SK-N-SH (cell line): ENCODE data around the gene GNAI1. TPM values are rescaled to one million over a fixed set of nuclear protein-coding genes. Genes with fewer than 3 reads are reported as not detected.
A peak's percentile ranks its signal among the peaks of the same experiment; 100 is the strongest.

Source experiments
- CTCF ChIA-PET: fragments of 300-600, 350-600 bp; formaldehyde crosslinking; extraction: SDS; loops from one replicate; lab custom pipeline; 2021; lab: Yijun Ruan, JAX
- POLR2A ChIA-PET: fragments of 350-600 bp; sonication (Branson Sonifier 250); formaldehyde crosslinking; extraction: SDS; loops from one replicate; lab custom pipeline; 2020; ENCODE audit warnings: antibody characterized with exemption, inconsistent platforms; lab: Yijun Ruan, JAX
- DNase-seq: peaks from one replicate; pipeline ENCODE4 v3.0.0; 2012
- H2AFZ ChIP-seq: fragments of 200-600 bp; sonication (generic); 2 replicates; pipeline ENCODE4 v1.8.1; 2016; ENCODE audit warnings: antibody characterized with exemption, mild to moderate bottlenecking, low read depth
- H3F3A ChIP-seq: fragments of 200-600 bp; sonication (generic); replicated peaks from 2 replicates; pipeline ENCODE3; 2016; ENCODE audit warnings: antibody characterized with exemption, mild to moderate bottlenecking; ENCODE audit not compliant: insufficient read depth
- H3K27ac ChIP-seq, 2 experiments: fragments of 200-500 bp in 1 of 2; fragments of 200-600 bp in 1 of 2; sonication (Bioruptor generic) in 1 of 2; sonication (generic), shearing (Covaris generic) in 1 of 2; 2 replicates each; pipeline versions ENCODE4 v1.5.1 to v1.6.1; 2014 to 2016; ENCODE audit warnings: low read depth in 2 of 2, inconsistent platforms in 1 of 2, low read length in 1 of 2, mild to moderate bottlenecking in 1 of 2, mixed read lengths in 1 of 2
- H3K27me3 ChIP-seq: fragments of 200-600 bp; sonication (generic), shearing (Covaris generic); 2 replicates; pipeline ENCODE4 v1.6.1; 2016; ENCODE audit warnings: mixed run types; ENCODE audit not compliant: insufficient read depth
- H3K36me3 ChIP-seq, 2 experiments: fragments of 200-500 bp in 1 of 2; fragments of 200-600 bp in 1 of 2; sonication (Bioruptor generic) in 1 of 2; sonication (generic) in 1 of 2; replicated peaks in 1 of 2; 2 replicates each; pipeline versions ENCODE3 to v1.5.1; 2014 to 2016; ENCODE audit warnings: low read length in 1 of 2, mild to moderate bottlenecking in 1 of 2; ENCODE audit not compliant: insufficient read depth in 2 of 2, control insufficient read depth in 1 of 2
- H3K4me1 ChIP-seq, 2 experiments: fragments of 200-500 bp in 1 of 2; fragments of 200-600 bp in 1 of 2; sonication (Bioruptor generic) in 1 of 2; sonication (generic), shearing (Covaris generic) in 1 of 2; 2 replicates each; pipeline versions ENCODE4 v1.5.1 to v1.6.1; 2014 to 2016; ENCODE audit warnings: low read depth in 1 of 2, low read length in 1 of 2, mixed run types in 1 of 2; ENCODE audit not compliant: insufficient read depth in 2 of 2, control insufficient read depth in 1 of 2
- H3K4me2 ChIP-seq: fragments of 200-600 bp; sonication (generic), shearing (Covaris generic); 2 replicates; pipeline ENCODE4 v1.6.1; 2017; ENCODE audit warnings: mixed run types
- H3K4me3 ChIP-seq, 2 experiments: fragments of 200-500 bp in 1 of 2; fragments of 200-600 bp in 1 of 2; sonication (Bioruptor generic) in 1 of 2; sonication (generic), shearing (Covaris generic) in 1 of 2; 2 replicates each; pipeline versions ENCODE4 v1.5.1 to v1.8.1; 2014 to 2016; ENCODE audit warnings: low read depth in 2 of 2, inconsistent platforms in 1 of 2, low read length in 1 of 2, mild to moderate bottlenecking in 1 of 2, mixed read lengths in 1 of 2, moderate library complexity in 1 of 2
- H3K79me2 ChIP-seq: fragments of 200-600 bp; sonication (generic); 2 replicates; pipeline ENCODE4 v1.8.1; 2017; ENCODE audit warnings: mild to moderate bottlenecking; ENCODE audit not compliant: insufficient read depth
- H3K9ac ChIP-seq: fragments of 200-600 bp; sonication (generic); 2 replicates; pipeline ENCODE4 v1.6.1; 2017; ENCODE audit warnings: mixed run types
- H3K9me2 ChIP-seq: fragments of 200-600 bp; sonication (generic); 2 replicates; pipeline ENCODE4 v1.6.1; 2017; ENCODE audit warnings: mixed run types
- H3K9me3 ChIP-seq: fragments of 200-600 bp; sonication (generic); 2 replicates; pipeline ENCODE4 v1.6.1; 2017; ENCODE audit warnings: mixed run types, mild to moderate bottlenecking, moderate library complexity
- H4K20me1 ChIP-seq: fragments of 200-600 bp; sonication (generic); 2 replicates; pipeline ENCODE4 v1.6.1; 2017; ENCODE audit warnings: mild to moderate bottlenecking, mixed run types; ENCODE audit not compliant: insufficient read depth
- CHD2 ChIP-seq: fragments of 150-350 bp; IDR thresholded peaks from 2 replicates; pipeline ENCODE4 v1.6.1; 2018; ENCODE audit warnings: low read length; ENCODE audit not compliant: partially characterized antibody
- EZH2phosphoT487 ChIP-seq: fragments of 200-600 bp; sonication (generic); IDR thresholded peaks from 2 replicates; pipeline ENCODE4 v1.6.1; 2017; ENCODE audit warnings: low read depth, mixed run types, mild to moderate bottlenecking, antibody characterized with exemption, moderate library complexity, borderline replicate concordance
- MAX ChIP-seq: IDR thresholded peaks from 2 replicates; pipeline ENCODE4 v1.4.0; 2012; ENCODE audit warnings: low read depth
- MEF2A ChIP-seq: IDR thresholded peaks from 2 replicates; pipeline ENCODE4 v1.4.0; 2012; ENCODE audit warnings: low read depth, borderline replicate concordance
- MXI1 ChIP-seq: IDR thresholded peaks from 2 replicates; pipeline ENCODE4 v1.6.1; 2012; ENCODE audit warnings: mild to moderate bottlenecking, low read depth, low read length, improper control_type of control experiment
- NFIC ChIP-seq: IDR thresholded peaks from 2 replicates; pipeline ENCODE4 v1.4.0; 2012; ENCODE audit warnings: borderline replicate concordance
- SMC3 ChIP-seq: IDR thresholded peaks from 2 replicates; pipeline ENCODE4 v1.6.1; 2012; ENCODE audit warnings: low read depth, low read length, improper control_type of control experiment
- TCF12 ChIP-seq: IDR thresholded peaks from 2 replicates; pipeline ENCODE4 v1.4.0; 2012
- ZBTB33 ChIP-seq: IDR thresholded peaks from 2 replicates; pipeline ENCODE4 v1.4.0; 2012; ENCODE audit warnings: low read depth, borderline replicate concordance
- WGBS: methylation state at CpG from one replicate; pipeline ENCODE4 v1.1.6; 2017; ENCODE audit warnings: low lambda C conversion rate; 5-methylcytosine and 5-hydroxymethylcytosine counted together
- polyA plus RNA-seq, 3 experiments: library from polyadenylated mRNA; depleted of rRNA; stranded (reverse); fragments of >200 nt; gene quantifications; 2 replicates each; pipeline ENCODE4 v1.2.3, GENCODE V29; 2012

Gene GNAI1
- polyA plus RNA-seq, 1 of the 3 experiments (the other 2 are of a cell fraction), result 69.1 TPM

GRCh38 chr7:80139236-80139635, 4.6 kb downstream of the GNAI1 start:
- Histone ChIP-seq H3K27me3 (no peaks in the 10 kb centered on the region), H3K4me3 (peak overlapping the region; percentile 7; a peak in 2 of 4 replicates), H3K9ac (no peak overlapping the region), H2AFZ (no peak overlapping the region), H3K9me3 (no peaks in the 10 kb centered on the region), H3K27ac (peak overlapping the region; percentile 17 to 74; a peak in 2 of 4 replicates), H3K36me3 (no peaks in the 10 kb centered on the region), H3F3A (peaks cover 5% of the 10 kb centered on the region), H4K20me1 (peaks cover 73% of the 10 kb centered on the region), H3K4me1 (peaks cover 19 to 20% of the 10 kb centered on the region in 2 experiments), H3K79me2 (peaks cover 87% of the 10 kb centered on the region), H3K9me2 (no peaks in the 10 kb centered on the region), H3K4me2 (peak overlapping the region; percentile 51)
- 0 out of 2 replicates have a peak, but pooled peaks have one; percentile 3 for TF ChIP-seq TCF12
- TF ChIP-seq NFIC, result no peak
- ChIA-PET POLR2A (no interaction called here), CTCF (interaction anchor here (1.5 to 8.8 kb wide), 2 partner anchors 253 to 289 kb away, joined by 3 to 164 read pairs; no protein-coding TSS in a partner anchor)
- DNase-seq, result no peak
- 39% methylated on average over 1 of the region's 1 CpG for WGBS

- Histone ChIP-seq H3K9ac (no peak overlapping the region), H3K27me3 (no peaks in the 10 kb centered on the region), H4K20me1 (peaks cover 85% of the 10 kb centered on the region), H3F3A (peaks cover 8% of the 10 kb centered on the region), H3K4me2 (no peak overlapping the region), H3K36me3 (no peaks in the 10 kb centered on the region), H3K27ac (no peak overlapping the region), H3K79me2 (peaks cover 99% of the 10 kb centered on the region), H3K4me1 (peaks cover 24 to 26% of the 10 kb centered on the region in 2 experiments), H2AFZ (no peak overlapping the region), H3K4me3 (no peak overlapping the region), H3K9me3 (no peaks in the 10 kb centered on the region), H3K9me2 (no peaks in the 10 kb centered on the region)
- 96% methylated on average over 4 of the region's 4 CpGs for WGBS
- POLR2A ChIA-PET, result no interaction called here
- CTCF ChIA-PET, result interaction anchor here (1.3 kb wide), 1 partner anchor 11 kb away, joined by 5 read pairs; no protein-coding TSS in a partner anchor
- no peak for DNase-seq
- no peak for TF ChIP-seq ZBTB33
Measured at GRCh38 chr7:80140388-80140787, 5.8 kb downstream of the GNAI1 start.

- WGBS, result 96% methylated on average over 2 of the region's 2 CpGs
- no peaks in the 10 kb centered on the region for H3K9me3 ChIP-seq
- ChIA-PET CTCF (interaction anchor here (0.9 to 1.3 kb wide), 2 partner anchors 10 to 816 kb away, joined by 3 to 5 read pairs; no protein-coding TSS in a partner anchor), POLR2A (no interaction called here)
- no peaks in the 10 kb centered on the region for H3K36me3 ChIP-seq
- H3K9me2 ChIP-seq, result no peaks in the 10 kb centered on the region
- no peak overlapping the region for H2AFZ ChIP-seq
- peaks cover 14% of the 10 kb centered on the region for H3F3A ChIP-seq
- H3K27me3 ChIP-seq, result no peaks in the 10 kb centered on the region
- H3K4me2 ChIP-seq, result no peak overlapping the region
- DNase-seq, result no peak
- H3K9ac ChIP-seq, result no peak overlapping the region
- peaks cover 100% of the 10 kb centered on the region for H3K79me2 ChIP-seq
- peaks cover 30 to 36% of the 10 kb centered on the region in 2 experiments for H3K4me1 ChIP-seq
- no peak for TF ChIP-seq MXI1
- TF ChIP-seq CHD2, result no peak
- no peak for TF ChIP-seq MEF2A
- TF ChIP-seq EZH2phosphoT487, result no peak
- TF ChIP-seq SMC3, result no peak
- no peak for TF ChIP-seq MAX
- H3K27ac ChIP-seq, result no peak overlapping the region
- H4K20me1 ChIP-seq, result peaks cover 94% of the 10 kb centered on the region
- H3K4me3 ChIP-seq, result no peak overlapping the region
Measured at GRCh38 chr7:80141376-80141775, 6.7 kb downstream of the GNAI1 start.
